HL-60 (cell line): Measurements from ENCODE around the gene TLL2.

Experiments used
- DNase-seq, 2 experiments: peaks; one replicate each; pipeline ENCODE4 v3.0.0-alpha.2; 2010 to 2020; ENCODE audit warnings: low read depth in 1 of 2, low spot score in 1 of 2
- H3K27ac ChIP-seq: fragments of 250-450 bp; sonication (Bioruptor Pico); replicated peaks from 2 replicates; pipeline ENCODE4 v1.5.1; 2020; ENCODE audit warnings: mild to moderate bottlenecking, moderate library complexity
- H3K27me3 ChIP-seq: fragments of 250-450 bp; sonication (Bioruptor Pico); 2 replicates; pipeline ENCODE4 v1.5.1; 2021; ENCODE audit warnings: mild to moderate bottlenecking, moderate library complexity; ENCODE audit not compliant: insufficient read depth, poor library complexity, severe bottlenecking
- H3K4me3 ChIP-seq: replicated peaks from 2 replicates; pipeline ENCODE4 v1.5.1; 2011; ENCODE audit warnings: mild to moderate bottlenecking, control low read depth, low read length; ENCODE audit not compliant: insufficient read depth
- GABPA ChIP-seq: IDR thresholded peaks from 2 replicates; pipeline ENCODE4 v1.6.1; 2012; ENCODE audit warnings: low read depth
- POLR2AphosphoS5 ChIP-seq: IDR thresholded peaks from 2 replicates; pipeline ENCODE4 v1.6.1; 2012; ENCODE audit warnings: low read depth
- SPI1 ChIP-seq: IDR thresholded peaks from 2 replicates; pipeline ENCODE4 v1.6.1; 2012; ENCODE audit warnings: low read depth, mild to moderate bottlenecking, borderline replicate concordance
- TF ChIP-seq, protein P1 (sequence below): IDR thresholded peaks from one replicate; pipeline ENCODE4 v1.5.1; 2011; ENCODE audit warnings: low read length, control low read depth, inconsistent platforms; ENCODE audit not compliant: insufficient read depth
- TF ChIP-seq, protein P2 (sequence below): IDR thresholded peaks from 2 replicates; pipeline ENCODE4 v1.6.1; 2012; ENCODE audit warnings: low read depth; ENCODE audit not compliant: insufficient replicate concordance

The TLL2 gene

DNA sequence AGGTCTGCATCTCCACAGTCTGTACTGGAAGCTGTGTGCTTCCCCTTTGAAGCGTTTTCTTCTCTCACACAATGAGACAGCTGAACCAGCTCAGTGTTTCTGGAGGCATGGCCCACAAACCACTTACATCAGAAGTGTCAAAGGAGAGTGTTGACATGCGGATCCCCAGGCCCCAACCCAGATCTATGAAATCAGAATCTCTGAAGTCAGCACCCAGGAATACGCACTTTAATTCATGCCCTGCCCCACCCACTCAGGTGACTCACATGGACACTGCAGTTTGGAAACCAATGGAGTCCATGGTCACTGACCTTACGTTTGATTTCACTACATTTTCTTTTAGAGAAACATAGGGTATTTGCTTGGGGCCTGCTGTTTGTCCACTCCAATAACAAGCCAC, 19.0 kb downstream of the TLL2 start:
- Histone ChIP-seq H3K27me3 (peaks cover 2% of the 10 kb centered on the region), H3K4me3 (no peak overlapping the region), H3K27ac (no peak overlapping the region)
- no peak for DNase-seq
- TF ChIP-seq SPI1: no peak
- TF ChIP-seq GABPA: no peak
- TF ChIP-seq POLR2AphosphoS5: no peak
- TF ChIP-seq, protein P1, sequence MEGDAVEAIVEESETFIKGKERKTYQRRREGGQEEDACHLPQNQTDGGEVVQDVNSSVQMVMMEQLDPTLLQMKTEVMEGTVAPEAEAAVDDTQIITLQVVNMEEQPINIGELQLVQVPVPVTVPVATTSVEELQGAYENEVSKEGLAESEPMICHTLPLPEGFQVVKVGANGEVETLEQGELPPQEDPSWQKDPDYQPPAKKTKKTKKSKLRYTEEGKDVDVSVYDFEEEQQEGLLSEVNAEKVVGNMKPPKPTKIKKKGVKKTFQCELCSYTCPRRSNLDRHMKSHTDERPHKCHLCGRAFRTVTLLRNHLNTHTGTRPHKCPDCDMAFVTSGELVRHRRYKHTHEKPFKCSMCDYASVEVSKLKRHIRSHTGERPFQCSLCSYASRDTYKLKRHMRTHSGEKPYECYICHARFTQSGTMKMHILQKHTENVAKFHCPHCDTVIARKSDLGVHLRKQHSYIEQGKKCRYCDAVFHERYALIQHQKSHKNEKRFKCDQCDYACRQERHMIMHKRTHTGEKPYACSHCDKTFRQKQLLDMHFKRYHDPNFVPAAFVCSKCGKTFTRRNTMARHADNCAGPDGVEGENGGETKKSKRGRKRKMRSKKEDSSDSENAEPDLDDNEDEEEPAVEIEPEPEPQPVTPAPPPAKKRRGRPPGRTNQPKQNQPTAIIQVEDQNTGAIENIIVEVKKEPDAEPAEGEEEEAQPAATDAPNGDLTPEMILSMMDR: no peak
- TF ChIP-seq, protein P2, sequence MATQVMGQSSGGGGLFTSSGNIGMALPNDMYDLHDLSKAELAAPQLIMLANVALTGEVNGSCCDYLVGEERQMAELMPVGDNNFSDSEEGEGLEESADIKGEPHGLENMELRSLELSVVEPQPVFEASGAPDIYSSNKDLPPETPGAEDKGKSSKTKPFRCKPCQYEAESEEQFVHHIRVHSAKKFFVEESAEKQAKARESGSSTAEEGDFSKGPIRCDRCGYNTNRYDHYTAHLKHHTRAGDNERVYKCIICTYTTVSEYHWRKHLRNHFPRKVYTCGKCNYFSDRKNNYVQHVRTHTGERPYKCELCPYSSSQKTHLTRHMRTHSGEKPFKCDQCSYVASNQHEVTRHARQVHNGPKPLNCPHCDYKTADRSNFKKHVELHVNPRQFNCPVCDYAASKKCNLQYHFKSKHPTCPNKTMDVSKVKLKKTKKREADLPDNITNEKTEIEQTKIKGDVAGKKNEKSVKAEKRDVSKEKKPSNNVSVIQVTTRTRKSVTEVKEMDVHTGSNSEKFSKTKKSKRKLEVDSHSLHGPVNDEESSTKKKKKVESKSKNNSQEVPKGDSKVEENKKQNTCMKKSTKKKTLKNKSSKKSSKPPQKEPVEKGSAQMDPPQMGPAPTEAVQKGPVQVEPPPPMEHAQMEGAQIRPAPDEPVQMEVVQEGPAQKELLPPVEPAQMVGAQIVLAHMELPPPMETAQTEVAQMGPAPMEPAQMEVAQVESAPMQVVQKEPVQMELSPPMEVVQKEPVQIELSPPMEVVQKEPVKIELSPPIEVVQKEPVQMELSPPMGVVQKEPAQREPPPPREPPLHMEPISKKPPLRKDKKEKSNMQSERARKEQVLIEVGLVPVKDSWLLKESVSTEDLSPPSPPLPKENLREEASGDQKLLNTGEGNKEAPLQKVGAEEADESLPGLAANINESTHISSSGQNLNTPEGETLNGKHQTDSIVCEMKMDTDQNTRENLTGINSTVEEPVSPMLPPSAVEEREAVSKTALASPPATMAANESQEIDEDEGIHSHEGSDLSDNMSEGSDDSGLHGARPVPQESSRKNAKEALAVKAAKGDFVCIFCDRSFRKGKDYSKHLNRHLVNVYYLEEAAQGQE: no peak

DNA sequence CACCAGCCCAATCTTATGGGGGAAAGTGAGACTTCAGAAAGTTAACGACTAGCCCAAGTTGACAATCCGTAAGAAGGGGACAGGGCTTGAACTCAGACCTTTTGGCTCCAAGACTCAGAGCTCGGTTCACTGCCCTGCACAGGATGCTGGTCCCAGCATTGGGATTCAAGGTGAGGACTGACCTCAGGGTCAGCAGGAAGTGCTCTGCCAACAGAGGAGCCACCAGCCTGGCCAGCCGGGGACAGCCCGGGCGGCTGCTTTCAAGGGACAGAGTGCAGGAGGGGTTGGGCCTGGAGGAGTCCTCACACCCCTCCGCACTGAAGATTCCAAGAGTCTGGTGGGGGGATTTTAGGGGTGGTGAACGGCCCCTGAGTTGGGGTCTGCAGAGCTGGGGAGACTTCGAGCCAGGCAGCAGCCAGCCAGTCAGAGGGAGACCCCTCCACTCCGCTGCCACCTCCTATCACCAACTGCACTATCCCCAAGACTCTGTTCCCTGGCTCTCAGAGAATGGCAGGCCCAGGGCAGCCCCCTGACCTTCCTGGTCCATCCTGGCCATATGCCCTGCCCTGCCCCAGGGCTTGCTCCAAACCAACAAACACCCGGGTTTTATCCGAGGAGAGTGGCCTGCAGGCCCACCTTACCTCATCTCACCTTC, 19.7 kb downstream of the TLL2 start:
- Histone ChIP-seq H3K4me3 (no peak overlapping the region), H3K27me3 (peaks cover 2% of the 10 kb centered on the region), H3K27ac (no peak overlapping the region)
- no peak for DNase-seq
- TF ChIP-seq POLR2AphosphoS5 (no peak), SPI1 (no peak), GABPA (no peak)
- TF ChIP-seq, protein P2: no peak
- TF ChIP-seq, protein P1: no peak

DNA sequence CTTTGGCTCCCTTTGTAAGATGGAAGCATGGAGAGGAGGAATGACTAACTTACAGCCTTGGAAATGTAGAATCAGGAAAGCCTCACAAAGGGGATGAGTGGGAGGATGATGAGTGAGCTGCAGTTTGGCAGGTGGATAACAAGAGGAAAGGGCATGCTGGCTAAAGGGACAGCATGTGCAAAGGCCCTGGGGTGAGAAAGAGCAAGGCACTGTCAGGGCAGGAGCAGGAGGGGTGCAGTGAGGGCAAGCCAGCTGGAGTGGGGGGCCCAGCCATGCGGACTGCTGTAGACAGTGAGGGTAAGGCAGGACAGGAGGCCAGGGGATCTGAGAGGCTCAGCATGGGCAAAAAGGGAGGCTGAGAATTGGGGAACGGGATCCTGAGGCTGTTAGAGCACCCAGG, 20.5 kb downstream of the TLL2 start:
- H3K27ac ChIP-seq: no peak overlapping the region
- DNase-seq: no peak
- peaks cover 2% of the 10 kb centered on the region for H3K27me3 ChIP-seq
- TF ChIP-seq GABPA (no peak), POLR2AphosphoS5 (no peak)
- TF ChIP-seq, protein P2: no peak
- TF ChIP-seq, protein P1: no peak
- H3K4me3 ChIP-seq: no peak overlapping the region
